ENCODE results near the gene SELE.

GRCh38 chr1:169699707-169700106, 34.2 kb downstream of the SELE start:
- TF ChIP-seq SIN3A (IDR thresholded peaks at IDR 0.05; ENCODE audit: borderline replicate concordance, insufficient read depth, low read length): no peak
- no peak for TF ChIP-seq POLR2AphosphoS5 (IDR thresholded peaks at IDR 0.05; ENCODE audit: low read depth, low read length)
- no peak for TF ChIP-seq TAF1 (IDR thresholded peaks at IDR 0.05; ENCODE audit: borderline replicate concordance, insufficient read depth, low read length)
- no peak for TF ChIP-seq REST (IDR thresholded peaks at IDR 0.05; ENCODE audit: insufficient read depth in 1 of 2, low read depth in 2 of 2, low read length in 2 of 2)

All from PFSK-1 (cell line).